ENCODE results near the gene CC2D1B. TPM values are rescaled to one million over a fixed set of nuclear protein-coding genes. Genes with fewer than 3 reads are reported as not detected.

CC2D1B gene
- total RNA-seq, 2 donors from 2014 or later: 25.2 to 27.3 TPM

GRCh38 chr1:52337439-52337838, 28.6 kb downstream of the CC2D1B start:
- TF ChIP-seq CTCF (IDR thresholded peaks at IDR 0.05): no peak
- no peaks in the 10 kb centered on the region for H3K27me3 ChIP-seq
- no peaks in the 10 kb centered on the region for H3K36me3 ChIP-seq
- no peaks in the 10 kb centered on the region for H3K4me1 ChIP-seq
- H3K9ac ChIP-seq (ENCODE audit: low read depth in 2 of 2, low read length in 2 of 2): no peak overlapping the region
- H3K4me3 ChIP-seq: no peak overlapping the region
- H3K9me3 ChIP-seq: no peaks in the 10 kb centered on the region
- H3K27ac ChIP-seq: no peak overlapping the region
- DNase-seq: no peak
- intact Hi-C loops (cut with DNase I): no loop called here

- intact Hi-C loops (cut with DNase I): no loop called here
- no peak overlapping the region for H3K27ac ChIP-seq
- no peak overlapping the region for H3K4me3 ChIP-seq
- H3K9me3 ChIP-seq: no peaks in the 10 kb centered on the region
- H3K4me1 ChIP-seq: no peaks in the 10 kb centered on the region
- no peaks in the 10 kb centered on the region for H3K27me3 ChIP-seq
- H3K9ac ChIP-seq (ENCODE audit: low read depth in 2 of 2, low read length in 2 of 2): no peak overlapping the region
- H3K36me3 ChIP-seq: no peaks in the 10 kb centered on the region
- no peak for TF ChIP-seq CTCF (IDR thresholded peaks at IDR 0.05)
- no peak for DNase-seq
These were observed 31.0 kb downstream of the CC2D1B start for GRCh38 chr1:52334906-52335528.

- H3K9ac ChIP-seq (ENCODE audit: low read depth in 2 of 2, low read length in 2 of 2): no peak overlapping the region
- no peaks in the 10 kb centered on the region for H3K27me3 ChIP-seq
- H3K4me1 ChIP-seq: no peaks in the 10 kb centered on the region
- TF ChIP-seq CTCF (IDR thresholded peaks at IDR 0.05): no peak
- H3K36me3 ChIP-seq: no peaks in the 10 kb centered on the region
- no peak overlapping the region for H3K4me3 ChIP-seq
- H3K27ac ChIP-seq: no peak overlapping the region
- no peaks in the 10 kb centered on the region for H3K9me3 ChIP-seq
- intact Hi-C loops (cut with DNase I): no loop called here
- DNase-seq: no peak
These were observed 33.6 kb downstream of the CC2D1B start for GRCh38 chr1:52332411-52332810.

GRCh38 chr1:52328615-52329014, 37.4 kb downstream of the CC2D1B start:
- intact Hi-C loops (cut with DNase I): no loop called here

GRCh38 chr1:52325786-52326185, 40.2 kb downstream of the CC2D1B start:
- intact Hi-C loops (cut with DNase I): no loop called here
- Histone ChIP-seq H3K27ac (no peak overlapping the region), H3K4me3 (no peak overlapping the region), H3K4me1 (no peaks in the 10 kb centered on the region), H3K9me3 (no peaks in the 10 kb centered on the region), H3K9ac (ENCODE audit: low read depth in 2 of 2, low read length in 2 of 2) (no peak overlapping the region), H3K36me3 (no peaks in the 10 kb centered on the region), H3K27me3 (no peaks in the 10 kb centered on the region)
- no peak for TF ChIP-seq CTCF (IDR thresholded peaks at IDR 0.05)
- DNase-seq: no peak

More at GRCh38 chr1:52328615-52329014, 37.4 kb downstream of the CC2D1B start:
- H3K9ac ChIP-seq (ENCODE audit: low read depth in 2 of 2, low read length in 2 of 2): no peak overlapping the region
- no peak for DNase-seq
- H3K4me3 ChIP-seq: no peak overlapping the region
- H3K27ac ChIP-seq: no peak overlapping the region
- no peaks in the 10 kb centered on the region for H3K4me1 ChIP-seq
- no peaks in the 10 kb centered on the region for H3K9me3 ChIP-seq
- H3K36me3 ChIP-seq: no peaks in the 10 kb centered on the region
- H3K27me3 ChIP-seq: no peaks in the 10 kb centered on the region
- no peak for TF ChIP-seq CTCF (IDR thresholded peaks at IDR 0.05)

Measured in colonic mucosa (tissue), 4 donors.